ENCODE data around the gene CSMD2.

- TF ChIP-seq EZH2 (IDR thresholded peaks at IDR 0.05; ENCODE audit: borderline replicate concordance, low read depth, low read length, poor library complexity, severe bottlenecking) (no peak), CTCF (conservative IDR thresholded peaks at IDR 0.05; ENCODE audit: low read depth, low read length) (peak; percentile 38; the same call in 1 of the 2 replicates)
These were observed 664.5 kb downstream of the CSMD2 start for GRCh38 chr1:33500547-33500946.
